A204.1 (cell line): ENCODE data around the gene GATA5.

Source experiments
- FAIRE-seq: peaks from 2 replicates; lab custom pipeline; 2012; peaks lifted over from hg19 to GRCh38; lab: Jason Lieb, UNC

The GATA5 gene

GRCh38 chr20:62413896-62414481 is 61.8 kb downstream of the GATA5 start:
- FAIRE-seq = no peak
